A673 (cell line): ENCODE measurements around the gene NACC2. TPM values are rescaled to one million over a fixed set of nuclear protein-coding genes. Genes with fewer than 3 reads are reported as not detected.
A peak's percentile ranks its signal among the peaks of the same experiment; 100 is the strongest.

ENCODE experiments used
- BruUV-seq: library from RNA; stranded (reverse); fragments of 400-500 nt; replicated peaks from 2 replicates; lab custom pipeline; 2021; lab: Mats Ljungman, UMichigan
- CTCF ChIA-PET: fragments of 300-600 bp; sonication (Branson Sonifier 250); formaldehyde crosslinking; loops from one replicate; lab custom pipeline; 2022; ENCODE audit warnings: antibody characterized with exemption; lab: Charles Lee
- POLR2A ChIA-PET: fragments of 300-600 bp; sonication (Branson Sonifier 250); formaldehyde crosslinking; loops from one replicate; lab custom pipeline; 2022; ENCODE audit warnings: antibody characterized with exemption; ENCODE audit not compliant: low non-redundant PET; lab: Charles Lee
- DNase-seq: peaks from one replicate; pipeline ENCODE4 v3.0.0-alpha.2; 2015; ENCODE audit warnings: low spot score
- H3K27ac ChIP-seq: fragments of 200-600 bp; sonication (generic); 2 replicates; pipeline ENCODE4 v1.5.1; 2016; ENCODE audit warnings: mixed run types, low read depth, mild to moderate bottlenecking, mixed read lengths, antibody characterized with exemption, low read length; ENCODE audit not compliant: poor library complexity, severe bottlenecking
- H3K27me3 ChIP-seq: fragments of 200-600 bp; sonication (generic); replicated peaks from 2 replicates; pipeline ENCODE4 v1.6.1; 2017; ENCODE audit warnings: mixed run types, low read depth, mild to moderate bottlenecking, mixed read lengths, antibody characterized with exemption, low read length; ENCODE audit not compliant: insufficient read depth, poor library complexity
- H3K36me3 ChIP-seq: fragments of 200-600 bp; sonication (generic); 2 replicates; pipeline ENCODE4 v1.6.1; 2016; ENCODE audit warnings: mixed run types, mild to moderate bottlenecking, mixed read lengths, antibody characterized with exemption, low read length; ENCODE audit not compliant: insufficient read depth, poor library complexity, severe bottlenecking
- H3K4me1 ChIP-seq: fragments of 200-600 bp; sonication (generic); 2 replicates; pipeline ENCODE4 v1.6.1; 2017; ENCODE audit warnings: mixed run types, mild to moderate bottlenecking, mixed read lengths, antibody characterized with exemption, low read length; ENCODE audit not compliant: insufficient read depth, poor library complexity, severe bottlenecking
- H3K4me3 ChIP-seq: fragments of 200-600 bp; sonication (generic); 2 replicates; pipeline ENCODE4 v1.5.1; 2016; ENCODE audit warnings: low read depth, mixed run types, mild to moderate bottlenecking, mixed read lengths, low read length; ENCODE audit not compliant: poor library complexity, severe bottlenecking
- H3K9me3 ChIP-seq: fragments of 200-600 bp; sonication (generic); 2 replicates; pipeline ENCODE4 v1.6.1; 2016; ENCODE audit warnings: mixed run types, low read depth, mild to moderate bottlenecking, mixed read lengths, antibody characterized with exemption, low read length; ENCODE audit not compliant: poor library complexity, severe bottlenecking
- CTCF ChIP-seq: fragments of 300-800, 200-600 bp; sonication (generic); conservative IDR thresholded peaks from 2 replicates; pipeline ENCODE4 v1.5.1; 2017; ENCODE audit warnings: low read depth, mild to moderate bottlenecking, antibody characterized with exemption, low read length, moderate library complexity, mixed read lengths
- EZH2 ChIP-seq: fragments of 200-600 bp; sonication (generic); IDR thresholded peaks from 2 replicates; pipeline ENCODE4 v1.6.1; 2017; ENCODE audit warnings: borderline replicate concordance, low read depth, mild to moderate bottlenecking, mixed read lengths, antibody characterized with exemption, low read length; ENCODE audit not compliant: poor library complexity, severe bottlenecking
- intact Hi-C: fragments of 100-400 bp; cut with micrococcal nuclease; formaldehyde crosslinking; loops from one replicate; pipeline ENCODE4 v1.10.0; 2022; ENCODE audit not compliant: unreplicated experiment
- total RNA-seq: library from RNA; stranded (reverse); gene quantifications from 2 replicates; pipeline ENCODE4 v1.2.3, GENCODE V29; 2021

The NACC2 gene
- total RNA-seq, 1 experiment from 2014 or later, result 19.5 TPM

GRCh38 chr9:136119061-136119882 is 24.2 kb upstream of the NACC2 start:
- DNase-seq, result no peak
- intact Hi-C loops, result no loop called here
- no peak for TF ChIP-seq EZH2
- no peak for TF ChIP-seq CTCF
- Histone ChIP-seq H3K27ac (peak overlapping the region; percentile 99), H3K27me3 (no peaks in the 10 kb centered on the region), H3K36me3 (peaks cover 26% of the 10 kb centered on the region), H3K9me3 (no peaks in the 10 kb centered on the region), H3K4me3 (peak overlapping the region; percentile 95), H3K4me1 (peaks cover 27% of the 10 kb centered on the region)
- BruUV-seq, result no TSS peak
- POLR2A ChIA-PET, result no interaction called here
- CTCF ChIA-PET, result no interaction called here

GRCh38 chr9:136118320-136119060 is 23.4 kb upstream of the NACC2 start, which contains the start of gene TMEM250:
Gene TMEM250, minus strand, starts transcription at chr9:136118875. Its CDS starts 1,975 bp downstream, at chr9:136116900.
- H3K9me3 ChIP-seq, result no peaks in the 10 kb centered on the region
- DNase-seq, result peak; percentile 98
- BruUV-seq, result no TSS peak
- H3K4me1 ChIP-seq, result peaks cover 27% of the 10 kb centered on the region
- peak within 1 kb of the TSS; percentile 95 for H3K4me3 ChIP-seq
- peaks cover 26% of the 10 kb centered on the region for H3K36me3 ChIP-seq
- no peak for TF ChIP-seq EZH2
- no peak for TF ChIP-seq CTCF
- H3K27ac ChIP-seq, result peak within 1 kb of the TSS; percentile 99
- POLR2A ChIA-PET, result no interaction called here
- intact Hi-C loops, result no loop called here
- H3K27me3 ChIP-seq, result no peaks in the 10 kb centered on the region
- CTCF ChIA-PET, result no interaction called here

GRCh38 chr9:136117916-136118319 is 22.8 kb upstream of the NACC2 start:
- no peak for DNase-seq
- Histone ChIP-seq H3K9me3 (no peaks in the 10 kb centered on the region), H3K4me1 (peaks cover 23% of the 10 kb centered on the region), H3K36me3 (peaks cover 26% of the 10 kb centered on the region), H3K27me3 (no peaks in the 10 kb centered on the region), H3K4me3 (peak overlapping the region; percentile 95), H3K27ac (peak overlapping the region; percentile 99)
- TF ChIP-seq CTCF (no peak), EZH2 (no peak)
- ChIA-PET CTCF (no interaction called here), POLR2A (no interaction called here)
- intact Hi-C loops, result no loop called here
- BruUV-seq, result TSS peak; percentile 20
